Measurements from ENCODE around the gene SLITRK3.
A peak's percentile ranks its signal among the peaks of the same experiment; 100 is the strongest.
"Not testable (repeated sequence)": the region's sequence is repeated elsewhere in the genome, so short reads cannot be mapped to it uniquely, and the experiment has no call there.

SLITRK3 gene

GRCh38 chr3:165159760-165160421 is 36.3 kb downstream of the SLITRK3 start:
- peak in 1 of 2 donors; percentile 0 for DNase-seq (ENCODE audit: low read depth in 2 of 2)
- H3K4me3 ChIP-seq (replicated peaks in 1 of 2; ENCODE audit: low read depth in 2 of 2, low read length in 2 of 2) = no peak overlapping the region
- no peak for TF ChIP-seq CTCF (IDR thresholded peaks at IDR 0.05; ENCODE audit: low read depth, low read length)

GRCh38 chr3:165158011-165158410 is 38.2 kb downstream of the SLITRK3 start:
- no peak for TF ChIP-seq CTCF (IDR thresholded peaks at IDR 0.05; ENCODE audit: low read depth, low read length)
- no peak for DNase-seq (ENCODE audit: low read depth in 2 of 2)
- H3K4me3 ChIP-seq (replicated peaks in 1 of 2; ENCODE audit: low read depth in 2 of 2, low read length in 2 of 2) = no peak overlapping the region

DNA sequence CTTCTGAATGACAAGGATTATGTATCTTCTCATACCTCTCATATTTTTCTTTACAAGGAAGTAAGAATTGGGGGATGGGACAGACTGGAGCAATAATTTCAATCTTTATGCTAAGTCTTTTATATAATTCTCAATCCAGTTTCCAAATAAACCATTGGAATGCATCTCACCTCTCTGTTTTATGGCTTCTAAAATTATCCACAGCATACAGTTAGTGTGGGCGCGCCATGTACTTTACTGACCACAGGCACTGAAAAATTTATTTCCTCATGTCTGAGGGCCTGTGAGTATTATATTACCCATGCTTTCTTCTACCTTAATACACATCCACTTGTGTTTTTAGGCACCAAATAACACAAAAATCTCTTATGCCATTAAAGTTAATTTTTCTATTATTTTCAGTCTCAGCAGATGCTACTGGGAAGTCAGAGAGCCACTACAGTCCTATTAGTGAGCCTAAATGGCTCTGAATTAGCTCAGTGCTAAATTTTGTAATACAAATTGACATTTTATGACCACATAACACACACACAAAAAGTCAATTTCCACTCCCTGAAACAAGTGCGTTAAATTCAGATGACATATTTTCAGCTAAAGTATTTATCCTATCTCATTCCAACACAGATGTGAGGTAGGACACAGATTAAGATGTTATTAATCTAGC is 39.3 kb downstream of the SLITRK3 start:
- no peak overlapping the region for H3K4me3 ChIP-seq (replicated peaks in 1 of 2; ENCODE audit: low read depth in 2 of 2, low read length in 2 of 2)
- DNase-seq (ENCODE audit: low read depth in 2 of 2) = no peak
- TF ChIP-seq CTCF (IDR thresholded peaks at IDR 0.05; ENCODE audit: low read depth, low read length) = no peak

- no peak for TF ChIP-seq CTCF (IDR thresholded peaks at IDR 0.05; ENCODE audit: low read depth, low read length)
- no peak for DNase-seq (ENCODE audit: low read depth in 2 of 2)
Observed at GRCh38 chr3:165148876-165149441, 47.2 kb downstream of the SLITRK3 start.

GRCh38 chr3:165144271-165144670 is 51.9 kb downstream of the SLITRK3 start:
- DNase-seq (ENCODE audit: low read depth in 2 of 2) = no peak
- no peak overlapping the region for H3K4me3 ChIP-seq (replicated peaks in 1 of 2; ENCODE audit: low read depth in 2 of 2, low read length in 2 of 2)
- TF ChIP-seq CTCF (IDR thresholded peaks at IDR 0.05; ENCODE audit: low read depth, low read length) = no peak

More at GRCh38 chr3:165148876-165149441, 47.2 kb downstream of the SLITRK3 start:
- no peak overlapping the region for H3K4me3 ChIP-seq (replicated peaks in 1 of 2; ENCODE audit: low read depth in 2 of 2, low read length in 2 of 2)

DNA sequence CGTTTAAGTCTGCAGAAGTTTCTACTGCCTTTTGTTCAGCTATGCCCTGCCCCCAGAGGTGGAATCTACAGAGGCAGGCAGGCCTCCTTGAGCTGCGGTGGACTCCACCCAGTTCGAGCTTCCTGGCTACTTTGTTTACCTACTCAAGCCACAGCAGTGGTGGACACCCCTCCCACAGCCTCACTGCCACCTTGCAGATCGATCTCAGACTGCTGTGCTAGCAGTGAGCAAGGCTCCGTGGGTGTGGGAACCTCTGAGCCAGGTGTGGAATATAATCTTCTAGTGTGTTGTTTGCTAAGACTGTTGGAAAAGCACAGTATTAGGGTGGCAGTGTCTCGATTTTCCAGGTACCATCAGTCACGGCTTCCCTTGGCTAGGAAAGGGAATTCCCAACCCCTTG is 56.3 kb downstream of the SLITRK3 start:
- H3K4me3 ChIP-seq (replicated peaks in 1 of 2; ENCODE audit: low read depth in 2 of 2, low read length in 2 of 2); DNase-seq (ENCODE audit: low read depth in 2 of 2): not testable (repeated sequence)
